Astrocyte (in vitro differentiated cells and primary cell): ENCODE measurements around the gene METAP1. TPM values are rescaled to one million over a fixed set of nuclear protein-coding genes. Genes with fewer than 3 reads are reported as not detected.
"Not testable (repeated sequence)": the region's sequence is repeated elsewhere in the genome, so short reads cannot be mapped to it uniquely, and the experiment has no call there.

Experiments used
- DNase-seq: peaks from one replicate; pipeline ENCODE4 v3.0.0-alpha.2; 2010; ENCODE audit warnings: low read depth
- FAIRE-seq: peaks from 2 replicates; lab custom pipeline; 2011; peaks lifted over from hg19 to GRCh38; lab: Jason Lieb, UNC
- H2AFZ ChIP-seq: 2 replicates; pipeline ENCODE4 v1.6.0; 2012; ENCODE audit warnings: low read depth, low read length, inconsistent platforms
- H3K27ac ChIP-seq: 2 replicates; pipeline ENCODE4 v1.5.1; 2011; ENCODE audit warnings: low read depth, low read length, inconsistent platforms
- H3K27me3 ChIP-seq: 2 replicates; pipeline ENCODE4 v1.6.0; 2011; ENCODE audit warnings: low read length, inconsistent platforms; ENCODE audit not compliant: insufficient read depth
- H3K36me3 ChIP-seq: 2 replicates; pipeline ENCODE4 v1.5.1; 2011; ENCODE audit warnings: low read length, inconsistent platforms; ENCODE audit not compliant: insufficient read depth
- H3K4me1 ChIP-seq: 2 replicates; pipeline ENCODE4 v1.5.1; 2011; ENCODE audit warnings: low read length, inconsistent platforms; ENCODE audit not compliant: insufficient read depth
- H3K4me2 ChIP-seq: 2 replicates; pipeline ENCODE4 v1.6.0; 2012; ENCODE audit warnings: low read length, inconsistent platforms
- H3K4me3 ChIP-seq: 2 replicates; pipeline ENCODE4 v1.5.1; 2011; ENCODE audit warnings: low read depth, mild to moderate bottlenecking, low read length, inconsistent platforms; ENCODE audit not compliant: insufficient read depth
- H3K79me2 ChIP-seq: 2 replicates; pipeline ENCODE4 v1.6.0; 2012; ENCODE audit warnings: mild to moderate bottlenecking, low read length, inconsistent platforms; ENCODE audit not compliant: insufficient read depth
- H3K9ac ChIP-seq: 2 replicates; pipeline ENCODE4 v1.6.0; 2012; ENCODE audit warnings: mild to moderate bottlenecking, low read length, inconsistent platforms
- H3K9me3 ChIP-seq: 2 replicates; pipeline ENCODE4 v1.5.1; 2012; ENCODE audit warnings: low read depth, mild to moderate bottlenecking, low read length, inconsistent platforms; ENCODE audit not compliant: insufficient read depth
- H4K20me1 ChIP-seq: 2 replicates; pipeline ENCODE4 v1.6.0; 2012; ENCODE audit warnings: low read length, inconsistent platforms; ENCODE audit not compliant: insufficient read depth
- H3K27ac Mint-ChIP-seq: one replicate; pipeline ENCODE4 v1.8.0; 2021; ENCODE audit warnings: mild to moderate bottlenecking, mixed read lengths; ENCODE audit not compliant: unreplicated experiment
- H3K27me3 Mint-ChIP-seq: one replicate; pipeline ENCODE4 v1.8.0; 2021; ENCODE audit warnings: low read depth, mixed read lengths; ENCODE audit not compliant: unreplicated experiment
- H3K36me3 Mint-ChIP-seq: one replicate; pipeline ENCODE4 v1.8.0; 2021; ENCODE audit warnings: low read depth, mixed read lengths; ENCODE audit not compliant: unreplicated experiment
- H3K4me1 Mint-ChIP-seq: one replicate; pipeline ENCODE4 v1.8.0; 2021; ENCODE audit warnings: low read depth, mixed read lengths; ENCODE audit not compliant: unreplicated experiment
- H3K4me3 Mint-ChIP-seq: one replicate; pipeline ENCODE4 v1.8.0; 2021; ENCODE audit warnings: mild to moderate bottlenecking, moderate library complexity, mixed read lengths; ENCODE audit not compliant: unreplicated experiment
- H3K9me3 Mint-ChIP-seq: one replicate; pipeline ENCODE4 v1.8.0; 2021; ENCODE audit warnings: mild to moderate bottlenecking, mixed read lengths; ENCODE audit not compliant: unreplicated experiment
- CTCF ChIP-seq: IDR thresholded peaks from 2 replicates; pipeline ENCODE4 v1.5.1; 2011; ENCODE audit warnings: low read depth, mild to moderate bottlenecking, inconsistent platforms, low read length, moderate library complexity; ENCODE audit not compliant: insufficient read depth
- EZH2 ChIP-seq: IDR thresholded peaks from 2 replicates; pipeline ENCODE4 v1.6.1; 2012; ENCODE audit warnings: mild to moderate bottlenecking, low read length, inconsistent platforms; ENCODE audit not compliant: insufficient read depth
- total RNA-seq: library from RNA; stranded (reverse); gene quantifications from 2 replicates; pipeline ENCODE4 v1.2.1, GENCODE V29; 2021

The METAP1 gene
- total RNA-seq, 1 donor from 2014 or later = 60.9 TPM

- H3K4me1 Mint-ChIP-seq = peaks cover 4% of the 10 kb centered on the region
- Histone ChIP-seq H3K27ac (no peak overlapping the region), H3K27me3 (no peaks in the 10 kb centered on the region), H3K36me3 (no peaks in the 10 kb centered on the region), H2AFZ (no peak overlapping the region), H3K4me1 (peaks cover 6% of the 10 kb centered on the region), H4K20me1 (no peaks in the 10 kb centered on the region), H3K4me3 (no peak overlapping the region), H3K79me2 (no peaks in the 10 kb centered on the region), H3K9me3 (no peaks in the 10 kb centered on the region), H3K9ac (no peak overlapping the region), H3K4me2 (no peak overlapping the region)
- FAIRE-seq (no peak), DNase-seq (no peak)
- TF ChIP-seq EZH2 (no peak), CTCF (no peak)
- H3K9me3 Mint-ChIP-seq = no peaks in the 10 kb centered on the region
- H3K4me3 Mint-ChIP-seq = no peak overlapping the region
- no peaks in the 10 kb centered on the region for H3K36me3 Mint-ChIP-seq
- H3K27me3 Mint-ChIP-seq = no peaks in the 10 kb centered on the region
- H3K27ac Mint-ChIP-seq = no peak overlapping the region
Observed at GRCh38 chr4:98977557-98977956, 18.0 kb upstream of the METAP1 start.

GRCh38 chr4:98987720-98988119, 7.8 kb upstream of the METAP1 start:
- Histone ChIP-seq H3K4me3 (no peak overlapping the region), H2AFZ (no peak overlapping the region)
- TF ChIP-seq EZH2 (no peak), CTCF (no peak)

GRCh38 chr4:98992835-98993234, 2.7 kb upstream of the METAP1 start:
- not testable (repeated sequence) for H3K4me1 Mint-ChIP-seq, H3K27me3 Mint-ChIP-seq, H3K9me3 ChIP-seq, H3K4me3 ChIP-seq, H3K27ac ChIP-seq, H3K4me3 Mint-ChIP-seq, H3K9me3 Mint-ChIP-seq, H3K4me2 ChIP-seq, H3K4me1 ChIP-seq, H3K27me3 ChIP-seq, FAIRE-seq, H3K36me3 Mint-ChIP-seq, DNase-seq, H3K9ac ChIP-seq, H3K36me3 ChIP-seq, H3K27ac Mint-ChIP-seq, H2AFZ ChIP-seq
- peaks cover 15% of the 10 kb centered on the region for H4K20me1 ChIP-seq
- peaks cover 20% of the 10 kb centered on the region for H3K79me2 ChIP-seq

More at GRCh38 chr4:98987720-98988119, 7.8 kb upstream of the METAP1 start:
- H3K9ac ChIP-seq = no peak overlapping the region
- H3K27ac ChIP-seq = no peak overlapping the region
- H3K4me1 Mint-ChIP-seq = no peaks in the 10 kb centered on the region
- H3K36me3 ChIP-seq = no peaks in the 10 kb centered on the region
- no peak for FAIRE-seq
- no peak overlapping the region for H3K4me3 Mint-ChIP-seq
- no peaks in the 10 kb centered on the region for H3K27me3 Mint-ChIP-seq
- peaks cover 2% of the 10 kb centered on the region for H3K36me3 Mint-ChIP-seq
- H3K9me3 Mint-ChIP-seq = peaks cover 5% of the 10 kb centered on the region
- no peaks in the 10 kb centered on the region for H3K27me3 ChIP-seq
- H3K4me2 ChIP-seq = no peak overlapping the region
- H3K9me3 ChIP-seq = no peaks in the 10 kb centered on the region
- H3K4me1 ChIP-seq = no peaks in the 10 kb centered on the region
- no peak overlapping the region for H3K27ac Mint-ChIP-seq
- DNase-seq = no peak
- H3K79me2 ChIP-seq = no peaks in the 10 kb centered on the region
- no peaks in the 10 kb centered on the region for H4K20me1 ChIP-seq
